HL-60 (cell line): ENCODE results near the gene PHLPP1.

Experiments used
- CTCF ChIP-seq: IDR thresholded peaks from one replicate; pipeline ENCODE4 v1.5.1; 2011; ENCODE audit warnings: low read length, control low read depth, inconsistent platforms; ENCODE audit not compliant: insufficient read depth
- GABPA ChIP-seq: IDR thresholded peaks from 2 replicates; pipeline ENCODE4 v1.6.1; 2012; ENCODE audit warnings: low read depth
- SPI1 ChIP-seq: IDR thresholded peaks from 2 replicates; pipeline ENCODE4 v1.6.1; 2012; ENCODE audit warnings: low read depth, mild to moderate bottlenecking, borderline replicate concordance

- no peak for TF ChIP-seq CTCF
- no peak for TF ChIP-seq GABPA
- no peak for TF ChIP-seq SPI1
Observed at GRCh38 chr18:62755946-62756345, 40.6 kb downstream of the PHLPP1 start.
